Measurements from ENCODE around the gene LAMB1.
"Not testable (repeated sequence)": the region's sequence is repeated elsewhere in the genome, so short reads cannot be mapped to it uniquely, and the experiment has no call there.

The LAMB1 gene

GRCh38 chr7:108002726-108003598 is at the start of gene LAMB1:
Gene LAMB1, minus strand, starts transcription at chr7:108003161. Its CDS starts 276 bp downstream, at chr7:108002885.
- DNase-seq = no peak

DNA sequence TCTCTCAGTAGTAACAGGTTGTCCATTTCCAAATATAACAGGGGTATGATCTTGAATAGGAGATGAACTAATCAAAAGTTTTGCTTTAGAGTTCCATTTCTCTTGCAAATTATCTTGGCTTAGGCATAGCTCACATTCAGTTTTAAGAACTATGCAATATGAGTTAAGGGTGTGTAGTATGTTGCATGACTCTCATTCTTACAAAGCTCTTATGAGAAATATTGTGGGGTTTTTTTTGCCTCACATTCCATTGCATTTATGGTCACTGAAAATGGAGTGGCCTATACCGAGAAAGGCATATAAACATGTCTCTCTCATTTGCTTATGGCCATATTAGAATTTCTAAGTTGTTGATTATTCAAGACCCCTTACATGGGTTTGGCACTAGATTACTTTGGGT is 48.5 kb upstream of the LAMB1 start:
- no peak for DNase-seq

- DNase-seq = no peak
Observed at GRCh38 chr7:108049962-108050361, 47.0 kb upstream of the LAMB1 start.

DNA sequence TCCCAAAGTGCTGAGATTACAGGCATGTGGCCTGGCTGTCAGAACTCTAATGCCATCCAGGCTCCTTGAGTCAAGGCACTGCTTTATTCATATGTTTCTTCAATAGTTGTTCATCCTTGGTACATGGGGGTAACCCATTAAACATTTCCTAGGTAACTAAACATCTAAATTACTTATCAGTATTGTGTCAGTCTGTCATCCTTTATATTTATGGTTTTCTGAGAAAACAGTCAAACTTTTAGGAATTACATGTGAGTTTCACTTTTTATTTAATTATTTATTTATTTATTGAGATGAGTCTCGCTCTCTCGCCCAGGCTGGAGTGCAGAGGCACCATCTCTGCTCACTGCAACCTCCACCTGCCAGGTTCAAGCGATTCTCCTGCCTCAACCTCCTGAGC is 45.5 kb upstream of the LAMB1 start:
- no peak for DNase-seq

DNA sequence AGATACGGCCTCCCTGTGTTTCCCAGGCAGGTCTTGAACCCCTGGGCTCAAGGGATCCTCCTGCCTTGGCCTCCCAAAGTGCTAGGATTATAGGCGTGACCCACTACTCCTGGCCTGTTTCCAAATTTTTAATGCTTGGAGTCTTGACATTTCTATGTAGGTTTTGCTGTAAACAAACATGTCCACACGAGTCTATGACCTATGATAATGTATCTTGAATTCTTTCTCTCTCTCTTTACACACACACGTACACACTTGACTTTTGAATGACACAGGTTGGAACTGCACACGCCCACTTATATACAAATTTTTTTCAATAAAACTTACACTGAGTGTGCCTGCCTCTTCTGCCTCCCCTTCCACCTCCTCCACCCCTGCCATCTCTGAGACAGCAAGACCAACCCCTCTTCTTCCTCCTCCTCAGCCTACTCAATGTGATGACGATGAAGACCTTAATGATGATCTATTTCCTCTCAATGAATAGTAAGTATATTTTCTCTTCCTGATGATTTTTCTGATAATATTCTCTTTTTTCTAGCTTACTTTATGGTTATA is 44.1 kb upstream of the LAMB1 start:
- DNase-seq = no peak

GRCh38 chr7:108045669-108046068 is 42.7 kb upstream of the LAMB1 start:
- no peak for DNase-seq

DNA sequence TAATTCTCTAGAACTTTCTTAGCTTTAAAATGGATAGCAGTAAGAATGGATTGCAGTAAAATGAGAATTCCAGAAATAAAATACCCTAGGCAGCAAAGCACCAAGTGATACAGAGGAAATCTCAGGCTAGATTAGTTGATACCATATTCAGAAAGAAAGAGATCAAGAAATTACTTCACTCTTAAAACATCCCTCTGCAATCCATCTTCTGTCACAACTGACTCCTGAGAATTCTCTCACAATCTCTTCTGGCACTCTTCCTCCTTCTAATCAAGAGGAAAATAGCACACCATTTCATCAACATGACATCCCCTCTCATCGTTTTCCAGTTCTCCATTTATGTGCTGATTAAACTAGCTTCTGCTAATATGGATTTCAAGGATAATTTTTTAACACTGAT is 42.2 kb upstream of the LAMB1 start:
- DNase-seq = no peak

DNA sequence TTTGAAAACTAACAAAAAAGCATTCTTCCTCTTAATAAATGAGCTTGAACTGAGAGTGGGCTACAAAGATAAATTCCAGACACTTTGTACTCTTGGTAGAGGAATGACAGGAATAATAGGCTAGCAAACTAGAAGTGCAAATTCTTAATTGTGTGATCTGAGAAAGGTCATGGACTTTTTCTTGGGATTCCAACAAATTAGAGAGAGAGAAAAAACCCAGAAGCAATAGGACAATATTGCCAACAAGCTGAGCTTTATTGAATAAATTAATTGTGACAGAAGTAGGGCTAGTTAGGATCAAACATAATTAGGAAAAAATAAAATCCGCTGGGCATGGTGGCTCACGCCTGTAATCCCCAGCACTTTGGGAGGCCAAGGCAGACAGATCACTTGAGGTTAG is 41.4 kb upstream of the LAMB1 start:
- DNase-seq = no peak

DNA sequence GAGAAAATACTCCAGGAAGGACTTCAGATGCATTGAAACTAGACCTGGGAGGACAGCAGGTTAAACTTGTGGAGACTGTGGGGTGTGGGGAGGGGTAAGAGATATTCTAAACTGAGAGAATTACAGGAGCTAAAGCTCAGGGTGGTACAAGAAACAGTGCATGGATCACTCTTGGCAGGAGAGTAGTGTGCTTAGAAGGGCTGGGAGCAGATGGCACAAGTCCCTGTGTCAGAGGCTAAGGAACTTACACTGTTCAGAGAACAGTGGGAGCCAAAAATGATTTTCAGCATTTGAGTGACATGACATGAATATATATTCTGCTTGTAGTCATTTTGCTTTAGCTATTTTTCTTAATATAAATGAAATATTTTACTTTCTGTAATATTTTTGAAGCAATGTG is 36.0 kb upstream of the LAMB1 start:
- no peak for DNase-seq

DNA sequence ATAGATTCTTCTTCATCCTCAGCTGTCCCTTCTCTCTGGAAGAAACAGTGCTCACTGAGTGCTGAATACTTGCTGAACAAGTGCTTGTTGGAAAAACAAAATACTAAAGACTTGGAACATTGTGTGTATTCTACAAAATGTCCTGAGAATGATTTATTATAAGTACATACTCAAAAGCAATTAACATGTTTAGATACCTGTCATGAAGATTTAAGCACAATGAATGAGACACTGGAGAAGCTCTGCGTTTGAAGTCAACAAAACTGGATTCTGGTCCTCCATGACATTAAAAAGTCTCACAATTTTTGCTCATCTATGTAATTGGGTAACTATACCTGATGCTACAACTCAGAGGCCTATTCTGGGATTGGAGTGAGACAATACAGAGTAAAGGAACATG is 34.8 kb upstream of the LAMB1 start:
- no peak for DNase-seq

GRCh38 chr7:108037140-108037539 is 34.2 kb upstream of the LAMB1 start:
- DNase-seq = no peak

DNA sequence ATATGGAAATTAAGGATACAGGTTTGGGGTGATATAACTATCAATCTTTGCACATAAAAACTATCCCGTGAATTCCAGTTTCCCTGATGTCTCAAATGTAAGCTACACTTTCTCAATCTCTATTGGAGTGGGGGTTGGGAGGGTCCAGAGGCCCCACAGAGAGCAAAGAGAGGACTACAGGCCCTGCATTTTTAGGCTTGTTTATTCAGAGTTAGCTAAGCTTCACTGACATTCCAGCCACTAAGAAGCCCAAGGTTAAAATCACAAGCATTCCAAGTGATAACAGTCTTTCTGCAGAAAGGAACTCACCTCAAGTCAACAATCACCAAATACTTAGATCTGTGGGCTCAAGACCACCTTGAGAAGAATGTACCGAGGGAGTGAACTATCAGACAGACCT is 31.6 kb upstream of the LAMB1 start:
- no peak for DNase-seq

DNA sequence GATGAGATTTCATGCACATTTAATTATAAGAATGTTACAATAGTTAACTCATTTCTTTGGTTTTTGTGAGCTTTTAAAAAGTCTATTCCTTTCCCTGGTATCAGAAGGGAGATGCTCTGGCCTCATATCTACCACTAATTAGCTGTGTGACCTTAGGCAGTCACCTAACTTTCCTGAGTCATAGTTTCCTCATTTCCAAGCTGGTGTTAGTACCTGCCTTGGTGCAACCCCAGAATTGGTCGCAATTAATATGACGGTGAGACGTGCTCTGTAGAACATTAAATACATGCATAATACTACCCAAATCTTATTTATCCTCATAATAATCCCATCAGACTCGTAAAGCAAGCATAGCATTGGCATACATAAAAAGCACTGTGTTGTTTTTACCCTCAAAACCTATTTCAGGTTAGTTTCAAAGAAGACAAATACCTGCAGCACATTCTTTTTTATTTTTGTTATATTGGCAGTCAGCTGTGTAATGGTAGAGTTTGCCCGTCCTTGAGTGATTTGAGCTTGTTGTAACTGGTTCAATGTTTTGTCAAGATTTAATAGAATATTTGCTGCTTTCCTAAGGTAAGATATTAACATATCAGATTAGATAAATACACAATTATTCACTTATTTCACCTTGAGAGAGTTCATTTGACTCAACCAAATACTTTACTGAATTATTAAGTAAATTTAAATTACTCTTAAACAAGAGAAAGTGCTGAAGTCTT is 31.0 kb upstream of the LAMB1 start:
- no peak for DNase-seq

DNA sequence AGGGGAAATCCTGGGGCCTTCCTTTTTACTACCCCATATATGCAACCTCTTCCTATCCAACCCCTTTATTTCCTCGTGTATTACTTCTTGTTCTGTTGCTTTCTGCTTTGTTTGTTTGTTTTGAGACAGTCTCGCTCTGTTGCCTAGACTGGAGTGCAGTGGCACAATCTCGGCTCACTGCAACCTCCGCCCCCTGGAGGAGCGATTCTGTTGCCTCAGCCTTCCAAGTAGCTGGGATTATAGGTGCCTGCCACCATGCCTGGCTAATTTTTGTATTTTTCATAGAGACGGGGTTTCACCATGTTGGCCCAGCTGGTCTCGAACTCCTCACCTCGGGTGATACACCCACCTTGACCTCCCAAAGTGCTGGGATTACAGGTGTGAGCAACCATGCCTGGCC is 30.3 kb upstream of the LAMB1 start:
- not testable (repeated sequence) for DNase-seq

GRCh38 chr7:108030516-108030915 is 27.6 kb upstream of the LAMB1 start:
- DNase-seq = no peak

DNA sequence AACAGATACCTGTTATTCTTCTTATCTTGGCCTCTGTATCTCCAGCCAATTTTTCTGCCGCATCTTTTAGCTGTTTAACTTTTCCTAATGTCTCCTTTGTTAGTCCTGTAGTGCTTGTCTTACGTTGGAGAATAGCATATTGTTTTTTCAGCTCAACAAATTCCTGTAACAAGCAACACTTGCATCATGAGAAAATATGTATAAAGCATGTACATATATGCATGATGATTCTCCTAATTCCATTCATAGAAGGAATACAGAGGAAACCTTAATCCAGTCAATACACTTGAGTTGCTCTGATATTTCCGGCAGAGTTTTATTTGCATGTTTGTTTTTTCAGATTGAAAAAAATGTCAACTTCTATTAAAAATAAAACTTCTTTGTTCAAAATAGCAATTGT is 26.1 kb upstream of the LAMB1 start:
- no peak for DNase-seq

DNA sequence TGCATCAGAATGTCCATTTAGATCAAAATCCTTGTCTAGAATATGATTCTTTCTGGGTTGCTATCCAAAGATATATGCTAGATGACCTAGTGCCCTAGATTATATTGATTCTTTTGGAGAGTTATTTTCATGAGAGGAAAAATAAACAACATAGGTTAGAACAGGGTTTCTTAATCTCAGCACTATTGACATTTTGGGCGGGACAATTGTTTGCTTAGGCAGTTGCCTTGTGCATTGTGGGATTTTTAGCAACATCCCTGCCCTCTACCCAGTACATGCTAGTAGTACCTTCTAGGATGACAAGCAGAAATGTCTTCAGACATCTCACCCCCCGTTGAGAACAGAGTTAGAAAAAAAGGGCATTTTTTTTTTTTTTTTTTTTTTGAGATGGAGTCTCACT is 25.1 kb upstream of the LAMB1 start:
- no peak for DNase-seq

GRCh38 chr7:108027239-108027638 is 24.3 kb upstream of the LAMB1 start:
- DNase-seq = no peak

GRCh38 chr7:108026647-108027046 is 23.7 kb upstream of the LAMB1 start:
- DNase-seq = no peak

DNA sequence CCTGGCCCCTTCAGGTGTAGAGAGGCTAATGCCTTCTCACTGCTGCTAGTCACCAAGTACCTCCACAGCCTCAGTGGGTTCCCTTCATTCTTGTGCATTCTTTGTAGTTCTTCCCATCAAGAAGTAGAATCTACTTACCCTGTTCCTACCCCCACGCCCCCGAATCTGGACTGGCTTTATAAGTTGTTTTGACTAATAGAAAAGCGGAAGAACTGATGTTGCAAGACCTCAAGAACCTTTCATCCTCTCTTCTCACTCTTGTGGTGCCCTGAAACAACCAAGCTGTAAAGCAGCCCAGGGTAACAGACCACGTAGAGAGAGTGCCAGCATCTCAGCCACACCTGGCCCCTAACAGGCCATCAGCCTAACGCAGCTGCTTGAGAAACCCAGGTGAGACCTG is 23.2 kb upstream of the LAMB1 start:
- peak; percentile 67 for DNase-seq

- no peak for DNase-seq
Observed at GRCh38 chr7:108024538-108024937, 21.6 kb upstream of the LAMB1 start.

- peak; percentile 15 for DNase-seq
Observed at GRCh38 chr7:108020585-108020984, 17.6 kb upstream of the LAMB1 start.

DNA sequence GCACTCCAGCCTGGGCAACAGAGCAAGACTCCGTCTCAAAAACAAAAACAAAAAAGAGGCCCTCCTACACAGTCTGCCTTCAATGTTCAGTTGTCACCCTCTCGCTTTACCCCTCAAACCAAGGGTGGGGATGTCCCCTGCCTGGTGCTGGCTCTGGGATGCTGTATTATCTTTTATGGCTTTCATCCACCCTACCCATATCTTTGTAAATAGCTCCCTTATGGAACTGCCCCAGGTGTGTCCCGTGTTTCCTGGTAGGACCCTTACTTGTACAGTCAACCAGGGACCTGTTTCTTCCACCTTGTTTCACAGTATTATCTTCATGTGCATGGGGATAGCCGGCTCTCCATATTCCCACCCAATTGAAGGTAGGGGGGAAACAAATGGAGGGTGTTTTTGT is 15.7 kb upstream of the LAMB1 start:
- DNase-seq = no peak

DNA sequence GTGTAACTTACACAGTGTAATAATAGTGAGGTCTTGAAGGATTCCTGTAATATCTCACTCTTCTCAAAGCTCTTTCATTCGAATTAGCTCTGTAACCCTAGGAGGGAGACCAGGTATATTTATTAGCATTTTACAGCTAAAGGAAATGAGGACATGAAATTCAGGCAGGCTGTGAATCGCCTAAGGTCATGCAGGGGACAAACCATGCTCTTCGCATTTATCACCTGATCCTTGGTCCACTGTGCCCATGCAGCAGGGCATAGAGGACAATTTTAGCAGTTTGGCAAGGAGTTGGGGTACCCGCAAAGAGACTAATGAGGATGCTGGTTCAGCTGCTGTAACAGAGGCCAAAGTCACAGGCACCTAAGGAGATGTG is 14.8 kb upstream of the LAMB1 start:
- DNase-seq = no peak

Measured in MV-4-11 (cell line).